Measurements from ENCODE around the gene AFAP1. TPM values are rescaled to one million over a fixed set of nuclear protein-coding genes. Genes with fewer than 3 reads are reported as not detected.

The AFAP1 gene
- total RNA-seq, 1 donor from 2014 or later = 6.7 TPM

DNA sequence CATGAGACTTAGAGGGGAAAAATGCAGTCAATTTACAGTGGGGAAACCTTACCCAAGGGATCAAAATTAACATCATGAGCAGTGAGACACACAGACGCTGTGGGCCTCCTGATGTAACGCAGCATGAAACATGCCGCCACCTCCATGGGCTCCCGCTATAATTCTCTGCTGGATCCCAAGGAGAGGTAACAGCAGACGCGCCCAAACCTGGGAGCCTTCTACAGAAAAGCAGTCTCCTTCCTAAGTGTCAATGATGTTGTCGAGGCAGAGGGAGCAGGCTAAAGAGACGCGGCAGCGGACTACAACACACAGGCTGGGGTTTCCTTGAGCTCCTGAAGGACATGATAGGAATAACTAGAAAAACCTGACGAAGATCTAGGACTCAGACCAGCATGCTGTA is 142.3 kb downstream of the AFAP1 start:
- Histone ChIP-seq H3K4me1 (no peaks in the 10 kb centered on the region), H3K4me2 (no peak overlapping the region), H3K27ac (no peak overlapping the region), H4K20me1 (ENCODE audit: low read depth) (no peaks in the 10 kb centered on the region), H3K36me3 (no peaks in the 10 kb centered on the region), H3K27me3 (no peaks in the 10 kb centered on the region), H3K9ac (no peak overlapping the region), H3K9me3 (ENCODE audit: low read depth) (no peaks in the 10 kb centered on the region), H3F3A (ENCODE audit: low read depth) (no peaks in the 10 kb centered on the region), H3K79me2 (ENCODE audit: low read depth) (no peaks in the 10 kb centered on the region), H2AFZ (replicated peaks) (no peak overlapping the region), H3K4me3 (no peak overlapping the region)
- peaks cover 25% of the 10 kb centered on the region for H3K4me1 Mint-ChIP-seq
- H3K27ac Mint-ChIP-seq = no peak overlapping the region
- DNase-seq (ENCODE audit: low spot score) = no peak
- H3K4me3 Mint-ChIP-seq = no peak overlapping the region
- peaks cover 3% of the 10 kb centered on the region for H3K27me3 Mint-ChIP-seq (ENCODE audit: insufficient read depth, low read depth)
- TF ChIP-seq EZH2phosphoT487 (IDR thresholded peaks at IDR 0.05) (no peak), EZH2 (IDR thresholded peaks at IDR 0.05) (no peak)
- TF ChIP-seq, protein P1, sequence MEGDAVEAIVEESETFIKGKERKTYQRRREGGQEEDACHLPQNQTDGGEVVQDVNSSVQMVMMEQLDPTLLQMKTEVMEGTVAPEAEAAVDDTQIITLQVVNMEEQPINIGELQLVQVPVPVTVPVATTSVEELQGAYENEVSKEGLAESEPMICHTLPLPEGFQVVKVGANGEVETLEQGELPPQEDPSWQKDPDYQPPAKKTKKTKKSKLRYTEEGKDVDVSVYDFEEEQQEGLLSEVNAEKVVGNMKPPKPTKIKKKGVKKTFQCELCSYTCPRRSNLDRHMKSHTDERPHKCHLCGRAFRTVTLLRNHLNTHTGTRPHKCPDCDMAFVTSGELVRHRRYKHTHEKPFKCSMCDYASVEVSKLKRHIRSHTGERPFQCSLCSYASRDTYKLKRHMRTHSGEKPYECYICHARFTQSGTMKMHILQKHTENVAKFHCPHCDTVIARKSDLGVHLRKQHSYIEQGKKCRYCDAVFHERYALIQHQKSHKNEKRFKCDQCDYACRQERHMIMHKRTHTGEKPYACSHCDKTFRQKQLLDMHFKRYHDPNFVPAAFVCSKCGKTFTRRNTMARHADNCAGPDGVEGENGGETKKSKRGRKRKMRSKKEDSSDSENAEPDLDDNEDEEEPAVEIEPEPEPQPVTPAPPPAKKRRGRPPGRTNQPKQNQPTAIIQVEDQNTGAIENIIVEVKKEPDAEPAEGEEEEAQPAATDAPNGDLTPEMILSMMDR (IDR thresholded peaks at IDR 0.05) = no peak
- peaks cover 22% of the 10 kb centered on the region for H3K36me3 Mint-ChIP-seq
- H3K9me3 Mint-ChIP-seq = no peaks in the 10 kb centered on the region

DNA sequence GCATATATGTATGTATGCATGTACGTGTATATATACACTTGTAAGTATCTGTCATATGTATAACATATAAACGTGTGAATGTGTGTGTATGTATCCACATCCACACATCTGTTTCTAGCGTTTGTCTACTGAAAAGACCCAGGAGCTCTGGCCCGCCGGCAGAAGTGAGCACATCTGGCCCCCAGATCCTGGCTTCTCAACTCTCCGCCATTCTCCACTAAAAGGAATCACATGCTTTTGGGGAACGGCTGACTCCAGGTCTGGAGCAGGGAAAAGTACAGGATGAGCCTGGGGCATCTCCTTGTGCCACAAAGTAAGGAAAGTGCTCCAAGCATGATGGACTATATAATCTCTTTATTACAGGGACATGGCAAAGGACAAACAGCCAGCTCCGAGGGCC is 143.7 kb downstream of the AFAP1 start:
- Mint-ChIP-seq H3K9me3 (no peaks in the 10 kb centered on the region), H3K27ac (no peak overlapping the region), H3K4me3 (no peak overlapping the region), H3K4me1 (peaks cover 20% of the 10 kb centered on the region), H3K27me3 (ENCODE audit: insufficient read depth, low read depth) (peaks cover 3% of the 10 kb centered on the region), H3K36me3 (peaks cover 22% of the 10 kb centered on the region)
- Histone ChIP-seq H3F3A (ENCODE audit: low read depth) (no peaks in the 10 kb centered on the region), H4K20me1 (ENCODE audit: low read depth) (no peaks in the 10 kb centered on the region), H3K36me3 (no peaks in the 10 kb centered on the region), H3K79me2 (ENCODE audit: low read depth) (no peaks in the 10 kb centered on the region), H3K27me3 (no peaks in the 10 kb centered on the region), H3K4me3 (no peak overlapping the region), H3K9ac (no peak overlapping the region), H3K9me3 (ENCODE audit: low read depth) (no peaks in the 10 kb centered on the region), H2AFZ (replicated peaks) (no peak overlapping the region), H3K4me1 (no peaks in the 10 kb centered on the region), H3K27ac (no peak overlapping the region), H3K4me2 (no peak overlapping the region)
- DNase-seq (ENCODE audit: low spot score) = no peak
- TF ChIP-seq EZH2phosphoT487 (IDR thresholded peaks at IDR 0.05) = no peak
- TF ChIP-seq, protein P1 (IDR thresholded peaks at IDR 0.05) = no peak
- no peak for TF ChIP-seq EZH2 (IDR thresholded peaks at IDR 0.05)

DNA sequence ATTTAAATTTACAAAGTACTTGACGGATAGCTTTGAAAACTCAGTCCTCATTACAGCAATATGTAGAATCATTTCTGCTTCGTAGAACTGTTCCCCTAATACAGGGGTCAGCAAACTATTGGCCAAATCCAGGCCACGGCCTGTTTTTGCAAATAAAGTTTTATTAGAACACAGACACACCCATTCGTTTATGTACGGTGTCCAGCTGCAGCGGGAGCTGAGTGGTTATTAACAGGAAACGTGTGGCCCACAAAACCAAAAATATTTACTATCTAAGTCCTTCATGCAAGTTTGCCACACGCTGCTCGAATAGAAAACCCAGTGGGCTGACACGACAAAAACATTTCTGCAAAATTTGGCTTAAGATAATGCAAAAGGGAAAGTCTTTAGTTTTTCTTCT is 146.5 kb downstream of the AFAP1 start:
- H3K4me2 ChIP-seq = no peak overlapping the region
- peaks cover 10% of the 10 kb centered on the region for H3K4me1 Mint-ChIP-seq
- no peak for TF ChIP-seq EZH2phosphoT487 (IDR thresholded peaks at IDR 0.05)
- no peak for TF ChIP-seq EZH2 (IDR thresholded peaks at IDR 0.05)
- TF ChIP-seq, protein P1 (IDR thresholded peaks at IDR 0.05) = no peak

More for the DNA sequence above, 146.5 kb downstream of the AFAP1 start:
- peaks cover 8% of the 10 kb centered on the region for H3K36me3 Mint-ChIP-seq
- H3K27ac Mint-ChIP-seq = no peak overlapping the region
- H2AFZ ChIP-seq (replicated peaks) = no peak overlapping the region
- no peaks in the 10 kb centered on the region for H3K9me3 ChIP-seq (ENCODE audit: low read depth)
- H3K27me3 Mint-ChIP-seq (ENCODE audit: insufficient read depth, low read depth) = no peaks in the 10 kb centered on the region
- no peak overlapping the region for H3K4me3 ChIP-seq
- no peaks in the 10 kb centered on the region for H3K27me3 ChIP-seq
- no peak for DNase-seq (ENCODE audit: low spot score)
- no peak overlapping the region for H3K9ac ChIP-seq
- H3K4me3 Mint-ChIP-seq = no peak overlapping the region
- H3F3A ChIP-seq (ENCODE audit: low read depth) = no peaks in the 10 kb centered on the region
- no peaks in the 10 kb centered on the region for H3K36me3 ChIP-seq
- no peaks in the 10 kb centered on the region for H4K20me1 ChIP-seq (ENCODE audit: low read depth)
- H3K79me2 ChIP-seq (ENCODE audit: low read depth) = no peaks in the 10 kb centered on the region
- H3K4me1 ChIP-seq = no peaks in the 10 kb centered on the region
- H3K27ac ChIP-seq = no peak overlapping the region
- H3K9me3 Mint-ChIP-seq = no peaks in the 10 kb centered on the region

All from neural progenitor cell (in vitro differentiated cells).